HG03095 (cell line): ENCODE results near the gene IFT22.
"Not testable (repeated sequence)": the region's sequence is repeated elsewhere in the genome, so short reads cannot be mapped to it uniquely, and the experiment has no call there.

Experiments used
- ATAC-seq: cut with Tn5 transposase; IDR thresholded peaks from one replicate; pipeline ENCODE4 v1.9.1; 2021; ENCODE audit warnings: moderate library complexity; ENCODE audit not compliant: unreplicated experiment

Gene IFT22

GRCh38 chr7:101321491-101322401 lies at the start of gene IFT22:
Gene IFT22 (minus strand): TSS chr7:101321812. CDS start chr7:101321709, 103 bp downstream.
- ATAC-seq, result peak; percentile 96

- no peak for ATAC-seq
These were observed 49.2 kb upstream of the IFT22 start for GRCh38 chr7:101370836-101371235.

GRCh38 chr7:101368422-101369165 lies 47.0 kb upstream of the IFT22 start:
- no peak for ATAC-seq

GRCh38 chr7:101367676-101368075 lies 46.1 kb upstream of the IFT22 start:
- no peak for ATAC-seq

- ATAC-seq, result no peak
These were observed 44.3 kb upstream of the IFT22 start for GRCh38 chr7:101365956-101366355.

GRCh38 chr7:101363734-101364374 lies 42.2 kb upstream of the IFT22 start:
- no peak for ATAC-seq

GRCh38 chr7:101363196-101363733 lies 41.7 kb upstream of the IFT22 start:
- ATAC-seq, result no peak

GRCh38 chr7:101362334-101363195 lies 41.0 kb upstream of the IFT22 start, which contains the start of gene COL26A1:
Gene COL26A1 (plus strand): TSS chr7:101362875. CDS start chr7:101363033, 158 bp downstream.
- no peak for ATAC-seq

GRCh38 chr7:101357433-101357832 lies 35.8 kb upstream of the IFT22 start:
- no peak for ATAC-seq

- no peak for ATAC-seq
These were observed 31.3 kb upstream of the IFT22 start for GRCh38 chr7:101352920-101353308.

GRCh38 chr7:101349300-101349699 lies 27.7 kb upstream of the IFT22 start:
- not testable (repeated sequence) for ATAC-seq

GRCh38 chr7:101348456-101349067 lies 26.9 kb upstream of the IFT22 start:
- ATAC-seq, result not testable (repeated sequence)

- ATAC-seq, result no peak
These were observed 25.9 kb upstream of the IFT22 start for GRCh38 chr7:101347477-101347876.

- ATAC-seq, result no peak
These were observed 21.3 kb upstream of the IFT22 start for GRCh38 chr7:101342892-101343291.

- no peak for ATAC-seq
These were observed 18.8 kb upstream of the IFT22 start for GRCh38 chr7:101340379-101340778.

- ATAC-seq, result no peak
These were observed 12.3 kb upstream of the IFT22 start for GRCh38 chr7:101333912-101334311.

- ATAC-seq, result no peak
These were observed 10.4 kb upstream of the IFT22 start for GRCh38 chr7:101332026-101332425.

GRCh38 chr7:101330011-101330484 lies 8.4 kb upstream of the IFT22 start:
- no peak for ATAC-seq

- ATAC-seq, result no peak
These were observed 6.5 kb upstream of the IFT22 start for GRCh38 chr7:101328159-101328558.

- no peak for ATAC-seq
These were observed 2.2 kb downstream of the IFT22 start for GRCh38 chr7:101319401-101319800.
